HG02623 (cell line): ENCODE measurements around the gene CLN3.
"Not testable (repeated sequence)": the region's sequence is repeated elsewhere in the genome, so short reads cannot be mapped to it uniquely, and the experiment has no call there.

Experiments used
- ATAC-seq: cut with Tn5 transposase; IDR thresholded peaks from one replicate; pipeline ENCODE4 v1.9.1; 2021; ENCODE audit warnings: moderate library complexity; ENCODE audit not compliant: unreplicated experiment

The CLN3 gene

GRCh38 chr16:28495098-28495793, 3.4 kb upstream of the CLN3 start:
- ATAC-seq: no peak

- ATAC-seq: no peak
Observed at GRCh38 chr16:28494121-28494851, 2.4 kb upstream of the CLN3 start, which contains the start of gene APOBR. Gene APOBR, plus strand, starts transcription at chr16:28494643. Its CDS starts 39 bp downstream, at chr16:28494682.

DNA sequence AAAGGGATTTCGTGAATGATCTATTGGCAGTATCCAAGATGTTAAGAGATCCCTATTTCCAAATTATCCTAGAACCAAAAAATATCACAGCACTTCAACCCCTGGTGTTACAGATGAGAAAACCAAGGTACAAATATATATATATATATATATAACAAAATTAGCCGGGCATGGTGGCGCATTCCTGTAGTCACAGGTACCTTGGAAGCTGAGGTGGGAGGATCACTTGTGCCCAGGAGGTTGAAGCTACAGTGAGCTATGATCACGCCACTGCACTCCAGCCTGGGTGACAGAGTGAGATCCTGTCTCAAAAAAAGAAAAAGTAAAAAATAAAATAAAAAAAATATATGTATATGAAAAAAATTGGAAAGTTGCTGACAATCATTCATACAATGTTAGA, 637 bp upstream of the CLN3 start:
- ATAC-seq: no peak

DNA sequence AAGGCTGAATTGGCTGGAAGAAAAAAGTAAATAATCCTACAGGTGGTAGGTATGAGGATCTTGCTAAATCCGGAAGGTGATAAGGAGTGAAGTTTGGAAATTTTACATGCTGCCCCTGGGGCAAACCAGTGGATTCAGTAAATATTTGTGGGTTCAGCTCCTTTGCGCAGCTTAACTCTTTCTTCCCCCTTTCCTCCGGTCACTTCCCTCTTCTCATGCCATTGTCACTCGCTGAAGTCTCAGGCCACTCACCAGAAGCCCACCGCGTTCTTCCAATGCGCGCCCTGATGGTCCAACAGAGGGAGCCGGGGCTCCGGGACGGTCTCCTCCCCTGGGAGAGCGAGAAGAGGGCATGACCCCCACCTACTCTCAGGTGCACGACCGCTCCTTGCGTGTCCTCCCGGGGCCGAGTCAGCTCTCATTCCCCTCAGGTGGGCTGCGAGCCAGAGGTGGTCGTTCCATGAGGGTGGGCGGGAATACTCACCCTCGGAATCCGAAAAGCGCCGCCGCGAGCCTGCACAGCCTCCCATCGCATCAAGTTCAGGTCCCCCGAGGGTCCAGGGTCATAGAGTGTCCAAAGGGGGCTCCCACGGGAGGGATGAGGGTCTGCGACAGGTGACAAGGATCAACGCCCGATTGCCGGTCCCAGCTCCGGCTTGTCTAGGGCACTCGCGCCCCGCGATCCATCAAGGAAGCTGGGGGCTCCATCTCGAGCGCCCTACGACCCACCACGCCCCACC, 474 bp downstream of the CLN3 start:
- ATAC-seq: peak; percentile 9

- ATAC-seq: no peak
Observed at GRCh38 chr16:28486266-28486665, 5.6 kb downstream of the CLN3 start.

DNA sequence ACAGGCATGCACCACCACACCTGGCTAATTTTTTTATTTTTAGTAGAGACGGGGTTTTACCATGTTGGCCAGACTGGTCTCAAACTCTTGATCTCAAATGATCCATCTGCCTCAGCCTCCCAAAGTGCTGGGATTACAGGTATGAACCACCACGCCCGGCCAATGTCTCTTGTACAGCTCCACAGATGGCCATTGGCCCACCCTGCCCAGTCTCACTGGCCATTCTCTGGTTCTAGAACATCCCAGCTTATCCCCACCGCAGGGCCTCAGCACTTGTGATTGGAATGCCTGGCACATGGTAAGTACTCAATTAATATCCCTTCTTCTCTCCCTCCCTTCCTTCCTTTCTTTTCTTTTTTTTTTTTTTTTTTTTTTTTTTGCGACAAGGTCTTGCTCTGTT, 8.5 kb downstream of the CLN3 start:
- ATAC-seq: not testable (repeated sequence)

DNA sequence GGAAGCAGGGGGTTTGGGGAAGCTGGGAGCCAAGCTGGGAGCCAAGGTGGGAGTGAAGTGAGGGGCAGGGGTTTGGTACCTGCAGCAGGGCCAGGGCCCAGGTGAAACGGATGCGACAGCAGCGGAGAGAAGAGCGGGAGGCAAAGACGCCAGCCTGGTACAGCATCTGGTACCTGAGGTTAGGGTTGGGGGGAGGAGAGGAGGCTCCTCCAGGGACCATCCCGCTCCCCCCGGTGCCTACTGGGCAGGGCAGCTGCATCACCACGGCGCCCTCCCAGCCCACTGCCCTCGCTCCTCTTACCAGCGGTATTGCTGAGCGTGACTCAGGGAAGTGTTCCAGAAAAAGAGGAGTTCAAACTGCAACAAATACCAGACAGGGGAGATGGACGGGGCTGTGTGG, 9.8 kb downstream of the CLN3 start:
- no peak for ATAC-seq

DNA sequence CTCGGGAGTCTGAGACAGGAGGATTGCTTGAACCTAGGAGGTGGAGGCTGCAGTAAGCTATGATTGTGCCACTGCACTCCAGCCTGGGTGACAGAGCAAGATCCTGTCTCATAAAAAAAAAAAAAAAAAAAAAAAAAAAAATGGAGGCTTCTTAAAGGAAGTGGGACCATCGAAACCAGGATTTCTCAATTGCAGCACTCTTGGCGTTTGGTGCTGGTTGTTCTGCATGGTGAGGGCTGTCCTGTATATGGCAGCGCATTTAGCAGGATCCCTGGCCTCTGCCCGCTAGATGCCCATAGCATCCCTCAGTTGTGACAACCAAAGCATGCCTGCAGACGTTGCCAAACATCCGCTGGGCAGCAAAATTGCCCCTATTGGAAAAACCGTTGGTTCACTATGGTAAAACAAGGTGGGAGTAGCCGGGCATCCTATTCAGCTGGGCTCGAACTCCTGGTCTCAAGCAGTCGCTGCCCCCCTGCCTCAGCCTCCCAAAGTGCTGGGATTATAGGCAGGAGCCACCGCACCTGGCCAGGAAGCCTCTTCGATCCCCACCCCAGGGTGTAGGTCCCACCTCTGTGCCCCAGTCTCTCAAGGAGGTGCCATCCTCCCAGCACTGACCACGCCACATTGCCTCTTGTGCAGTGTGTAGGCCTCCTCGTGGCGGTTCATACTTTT, 13.2 kb downstream of the CLN3 start:
- no peak for ATAC-seq

DNA sequence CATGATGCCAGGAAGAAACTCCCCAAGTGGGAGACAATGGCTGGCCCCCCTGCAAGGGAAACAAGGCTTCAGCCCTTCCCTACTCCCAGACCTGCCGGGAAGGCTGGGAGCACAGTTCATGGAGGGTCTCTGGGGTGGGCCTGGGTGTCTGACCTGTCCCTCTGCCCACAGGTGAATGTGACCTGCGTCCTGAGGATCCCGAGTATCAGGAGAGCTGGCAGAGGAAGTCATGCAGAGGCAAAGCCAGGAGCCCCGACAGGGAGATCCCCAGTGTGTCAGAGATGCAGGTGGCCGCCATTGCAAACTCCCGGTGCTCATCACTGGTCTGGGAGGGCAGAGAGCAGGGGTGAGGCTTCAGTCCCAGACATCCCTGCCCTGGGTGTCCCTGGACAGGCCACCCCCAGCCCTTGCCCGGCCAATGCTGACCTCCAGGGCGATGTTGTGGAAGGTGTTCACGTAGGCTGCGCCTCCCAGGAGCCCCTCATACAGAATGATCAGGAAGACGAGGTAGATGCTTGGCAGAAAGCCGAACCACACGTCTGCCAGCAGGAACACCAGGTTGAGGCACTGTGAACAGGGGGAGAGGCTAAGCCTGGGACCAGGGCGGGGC, 14.5 kb downstream of the CLN3 start:
- ATAC-seq: no peak

GRCh38 chr16:28475221-28475620, 16.7 kb downstream of the CLN3 start:
- ATAC-seq: no peak

DNA sequence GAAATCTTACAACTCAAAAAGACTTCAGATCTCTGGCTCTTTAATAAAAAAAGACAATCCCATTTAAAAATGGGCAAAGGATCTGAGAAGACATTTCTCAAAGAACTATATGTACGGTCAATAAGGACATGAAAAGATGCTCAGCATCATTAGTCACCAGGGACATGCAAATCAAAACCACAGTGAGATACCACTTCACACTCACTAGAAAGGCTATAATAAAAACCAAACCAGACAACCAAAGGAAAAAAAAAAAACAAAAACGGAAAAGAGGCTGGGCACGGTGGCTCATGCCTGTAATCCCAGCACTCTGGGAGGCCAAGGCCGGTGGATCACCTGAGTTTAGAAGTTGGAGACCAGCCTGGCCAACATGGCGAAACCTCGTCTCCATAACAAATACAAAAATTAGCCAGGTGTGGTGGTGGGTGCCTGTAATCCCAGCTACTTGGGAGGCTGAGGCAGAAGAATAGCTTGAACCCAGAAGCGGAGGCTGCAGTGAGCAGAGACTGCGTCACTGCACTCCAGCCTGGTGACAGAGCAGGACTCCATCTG, 18.1 kb downstream of the CLN3 start:
- ATAC-seq: no peak

DNA sequence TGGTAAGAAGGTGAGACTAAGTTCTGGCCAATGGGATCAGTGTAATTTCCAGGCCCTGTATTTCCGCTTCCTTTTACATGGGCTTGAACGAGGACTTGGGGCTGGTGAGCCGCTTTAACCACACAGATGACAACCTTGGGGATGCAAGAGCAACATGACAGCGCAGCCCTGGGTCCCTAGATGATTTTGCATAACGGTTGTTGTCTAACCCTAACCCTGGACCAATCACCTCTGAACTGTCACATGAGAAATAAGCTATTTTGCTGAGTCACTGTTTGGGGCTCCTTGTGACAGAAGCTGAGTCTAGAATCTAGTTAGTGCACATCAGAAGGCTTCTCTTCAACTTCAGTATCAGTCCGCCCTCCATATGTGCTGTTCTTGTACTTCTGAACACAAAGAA, 44.8 kb downstream of the CLN3 start:
- not testable (repeated sequence) for ATAC-seq

DNA sequence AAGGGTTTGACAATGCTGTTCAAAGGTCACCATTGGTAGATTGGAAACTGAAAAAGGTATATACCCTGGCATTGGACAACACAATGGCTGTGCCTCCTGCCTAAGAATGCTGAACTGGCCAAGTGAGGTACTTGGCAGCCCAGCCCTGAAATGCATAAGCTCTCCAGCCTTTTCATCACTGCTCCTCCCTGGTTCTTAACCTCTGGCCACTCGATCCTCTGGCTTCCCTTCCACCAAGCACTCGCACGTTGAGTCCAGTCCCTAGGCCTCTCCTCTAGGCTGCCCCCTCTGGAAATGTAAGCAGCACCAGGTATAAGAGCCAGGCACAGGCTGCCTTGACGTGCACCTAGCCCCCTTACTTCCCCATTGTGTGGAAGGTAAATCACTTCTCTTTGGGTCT, 45.5 kb downstream of the CLN3 start:
- ATAC-seq: not testable (repeated sequence)

GRCh38 chr16:28443943-28444342, 47.9 kb downstream of the CLN3 start:
- not testable (repeated sequence) for ATAC-seq

DNA sequence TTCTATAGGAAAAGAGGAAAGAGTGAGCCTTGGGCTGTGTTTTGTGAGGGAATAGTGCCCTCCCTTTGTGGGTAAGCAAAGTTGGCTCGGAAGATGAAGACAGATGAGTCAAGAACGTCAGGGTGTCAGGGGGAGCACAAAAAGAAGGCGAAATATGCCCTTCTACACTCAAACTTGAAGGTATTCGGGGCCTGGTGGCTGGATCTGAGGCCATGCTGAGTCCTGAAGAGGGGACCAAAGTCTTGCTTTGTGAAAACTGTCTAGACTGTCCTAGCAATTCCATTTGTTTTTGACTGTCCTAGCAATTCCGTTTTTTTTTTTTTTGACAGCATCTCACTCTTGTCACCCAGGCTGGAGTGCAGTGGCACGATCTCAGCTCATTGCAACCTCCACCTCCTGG, 53.0 kb downstream of the CLN3 start:
- not testable (repeated sequence) for ATAC-seq

- ATAC-seq: not testable (repeated sequence)
Observed at GRCh38 chr16:28435340-28435739, 56.5 kb downstream of the CLN3 start.
